Stimulated activated CD8-positive, alpha-beta memory T cell treated with anti-CD3 and anti-CD28 coated beads, Interleukin-15, amount 100 ng/mL, for 48 hours (primary cell): ENCODE results near the gene SRPK3.
"Not testable (repeated sequence)": the region's sequence is repeated elsewhere in the genome, so short reads cannot be mapped to it uniquely, and the experiment has no call there.

Experiments
- DNase-seq, 2 donors: peaks; one replicate each; pipeline ENCODE4 v3.0.0-alpha.2; 2020; ENCODE audit warnings: low read depth in 2 of 2

Gene SRPK3

DNA sequence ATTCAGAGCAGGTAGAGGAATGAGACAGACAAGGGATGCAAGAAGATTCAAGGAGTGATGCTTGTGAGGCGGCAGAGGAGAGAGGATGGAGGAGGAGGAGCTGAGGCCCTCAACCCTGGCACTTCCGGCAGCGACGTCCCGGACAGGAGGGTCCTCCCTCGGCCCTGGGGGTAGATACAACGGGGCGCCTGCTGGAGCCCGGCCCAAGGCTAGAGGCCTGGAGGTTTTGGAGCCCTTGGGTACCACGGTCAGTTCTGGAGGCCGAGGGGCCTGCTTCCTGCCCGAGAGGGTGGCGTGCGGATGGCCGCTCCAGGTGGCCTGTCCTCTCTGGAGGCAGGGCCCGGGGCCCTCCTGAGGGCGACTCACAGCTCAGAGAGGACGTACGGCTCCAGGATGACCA lies 27.1 kb downstream of the SRPK3 start:
- DNase-seq: no peak

DNA sequence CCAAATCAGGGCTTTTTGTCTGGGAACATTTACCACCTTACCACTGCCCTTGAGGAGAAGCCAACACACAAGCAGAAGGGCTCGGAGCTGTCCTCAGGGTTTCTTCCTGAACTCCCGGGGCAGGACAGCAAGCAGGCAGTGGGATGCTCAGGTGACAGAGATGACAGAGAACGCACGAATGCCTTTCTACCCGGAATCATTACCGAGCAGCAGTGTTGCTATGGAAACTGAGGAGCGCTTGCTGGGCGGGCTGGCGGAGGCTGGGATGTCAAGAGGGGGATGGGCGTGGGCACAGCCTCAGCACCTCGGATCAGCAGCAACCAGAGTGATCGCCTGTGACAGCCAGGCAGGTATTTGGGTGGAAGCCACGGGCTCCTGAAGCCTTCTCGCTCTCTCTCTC lies 31.4 kb downstream of the SRPK3 start:
- DNase-seq: no peak

DNA sequence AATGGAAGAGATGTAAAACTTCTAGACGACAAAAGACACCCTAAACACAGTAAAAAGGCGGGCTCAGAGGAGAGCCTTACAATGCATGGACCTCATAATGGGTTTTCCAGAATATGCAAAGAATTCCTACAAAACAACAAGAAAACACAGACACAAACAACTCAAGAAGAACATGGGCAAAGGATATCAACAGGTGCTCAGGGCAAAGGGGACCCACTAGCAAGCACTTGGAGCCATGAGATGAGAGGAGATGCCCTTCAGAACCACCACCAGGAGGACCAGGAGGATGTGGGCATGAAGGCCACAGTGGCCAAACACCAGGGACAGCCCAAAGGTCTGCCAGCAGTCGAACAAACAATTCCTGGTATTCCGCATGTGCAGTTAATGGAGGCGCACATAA lies 32.3 kb downstream of the SRPK3 start:
- no peak for DNase-seq

DNA sequence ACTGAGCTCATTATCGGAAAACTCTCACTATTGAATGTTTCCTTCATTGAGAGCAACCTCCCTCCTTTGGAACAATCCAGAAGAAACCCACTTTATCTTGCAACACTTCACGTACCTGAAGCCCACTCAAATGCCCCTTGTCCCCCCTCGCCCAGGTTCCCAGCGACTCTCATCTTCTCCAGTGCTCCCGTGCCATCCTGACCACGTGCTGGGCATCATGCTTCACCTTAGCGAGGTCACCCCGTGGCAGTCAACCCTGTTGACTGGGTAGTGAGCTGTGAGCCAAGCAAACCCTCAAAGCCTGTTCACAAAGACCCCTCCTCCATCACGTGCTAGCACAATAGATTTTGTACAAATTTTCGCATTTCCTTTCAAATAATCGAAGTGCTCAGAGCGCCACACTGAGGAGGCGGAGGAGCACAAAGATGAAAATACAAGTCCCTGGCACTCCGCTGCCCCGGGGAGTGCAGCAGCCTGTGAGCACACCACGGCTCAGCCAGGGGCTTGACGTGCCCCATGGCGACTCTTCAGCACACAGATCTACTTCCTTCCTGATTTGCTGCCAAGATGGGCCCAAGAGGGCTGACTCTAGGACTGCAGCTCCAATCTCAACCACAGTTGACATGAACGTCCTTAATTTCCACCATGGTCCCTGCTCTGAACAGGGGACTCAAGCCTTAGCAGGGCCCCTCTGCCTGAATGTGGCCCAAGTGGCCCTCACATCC lies 33.9 kb downstream of the SRPK3 start:
- no peak for DNase-seq

DNA sequence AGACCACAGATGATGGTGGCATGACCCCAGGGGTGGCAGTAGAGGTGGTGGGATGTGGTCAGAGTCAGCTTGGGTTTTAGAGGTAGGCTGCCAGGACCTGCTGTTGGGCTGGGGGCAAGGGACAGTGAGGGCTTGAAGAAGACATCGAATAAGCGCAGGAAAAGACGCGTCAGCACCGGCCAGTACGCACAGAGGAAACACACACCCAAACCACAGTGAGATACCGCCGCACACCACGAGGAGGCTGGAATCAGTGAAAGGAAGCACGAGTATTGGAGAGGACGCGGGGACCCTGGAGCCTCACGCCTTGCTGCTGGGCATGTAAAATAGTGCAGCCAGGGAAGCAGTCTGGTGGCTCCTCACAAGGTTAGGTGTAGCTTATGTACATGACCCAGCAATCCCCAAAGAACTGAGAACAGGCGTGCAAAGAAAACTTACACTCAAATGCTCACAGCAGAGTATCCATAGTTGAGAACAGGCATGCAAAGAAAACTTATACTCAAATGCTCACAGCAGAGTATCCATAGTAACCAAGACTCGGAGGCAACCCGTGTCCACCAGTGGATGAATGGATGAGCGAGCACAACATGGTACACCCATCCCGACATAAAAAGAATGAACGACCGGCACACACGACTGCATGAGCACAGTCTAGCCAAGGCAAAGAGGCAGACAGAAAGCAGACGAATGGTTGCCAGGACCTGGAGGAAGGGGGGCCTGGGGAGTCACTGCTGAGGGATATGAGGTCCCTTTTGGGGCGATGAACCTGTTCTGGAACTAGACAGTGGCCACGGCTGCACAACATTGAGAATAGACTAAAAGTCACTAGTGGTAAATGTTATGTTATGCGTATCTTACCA lies 36.2 kb downstream of the SRPK3 start:
- DNase-seq: no peak

DNA sequence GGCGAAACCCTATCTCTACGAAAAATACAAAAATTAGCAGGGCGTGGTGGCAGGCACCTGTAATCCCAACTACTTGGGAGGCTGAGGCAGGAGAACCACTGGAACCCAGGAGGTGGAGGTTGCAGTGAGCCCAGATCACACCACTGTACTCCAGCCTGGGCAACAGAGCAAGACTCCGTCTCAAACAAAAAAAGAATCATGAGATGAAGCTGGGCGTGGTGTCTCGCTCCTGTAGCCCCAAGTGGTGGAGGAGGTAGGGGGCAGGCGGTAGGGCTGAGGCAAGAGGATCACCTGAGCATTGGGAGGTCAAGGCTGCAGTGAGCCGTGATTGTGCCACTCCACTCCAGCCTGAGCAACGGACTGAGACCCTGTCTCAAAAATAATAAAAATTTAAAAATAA lies 37.2 kb downstream of the SRPK3 start:
- not testable (repeated sequence) for DNase-seq

DNA sequence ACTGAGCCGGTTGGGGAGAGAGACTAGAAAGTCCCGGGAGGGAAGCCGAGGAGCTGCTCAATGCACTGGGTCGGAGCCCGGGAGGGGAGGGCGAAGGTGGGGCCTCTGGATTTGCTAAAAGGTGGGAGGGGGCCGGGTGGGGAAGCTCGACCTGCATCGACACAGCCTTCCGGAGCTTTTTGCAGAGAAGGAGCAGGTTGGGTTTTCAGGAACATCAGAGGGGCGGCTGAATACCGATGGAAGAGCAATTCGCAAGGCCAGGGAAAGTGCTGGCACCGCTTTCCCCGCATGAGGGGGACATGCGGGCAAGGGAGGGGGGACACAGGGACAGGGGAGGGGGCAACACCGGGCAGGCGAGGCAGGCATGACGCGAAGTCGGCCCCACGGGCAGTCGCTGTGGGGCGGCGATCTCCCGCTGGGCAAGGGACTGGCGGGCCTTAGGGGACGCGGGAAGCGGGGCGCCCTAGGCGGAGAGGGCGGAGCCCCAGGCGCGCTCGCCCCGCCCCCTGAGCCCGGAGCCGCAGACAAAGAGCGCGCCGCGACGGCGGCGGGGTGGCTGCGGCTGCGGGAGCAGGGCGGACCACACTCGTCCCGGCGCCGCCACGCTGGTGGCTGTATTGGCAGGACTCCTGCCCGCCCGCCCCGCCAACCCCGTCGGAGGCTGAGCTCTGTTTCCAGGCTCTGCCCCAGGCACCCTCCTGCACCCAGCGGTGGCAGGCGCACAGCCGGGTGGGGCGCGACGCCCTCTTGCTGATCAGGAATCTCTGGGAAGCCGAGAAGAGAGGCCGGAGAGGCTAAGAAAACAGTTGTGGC lies 37.9 kb downstream of the SRPK3 start:
- peak in 1 of 2 donors; percentile 19 for DNase-seq

DNA sequence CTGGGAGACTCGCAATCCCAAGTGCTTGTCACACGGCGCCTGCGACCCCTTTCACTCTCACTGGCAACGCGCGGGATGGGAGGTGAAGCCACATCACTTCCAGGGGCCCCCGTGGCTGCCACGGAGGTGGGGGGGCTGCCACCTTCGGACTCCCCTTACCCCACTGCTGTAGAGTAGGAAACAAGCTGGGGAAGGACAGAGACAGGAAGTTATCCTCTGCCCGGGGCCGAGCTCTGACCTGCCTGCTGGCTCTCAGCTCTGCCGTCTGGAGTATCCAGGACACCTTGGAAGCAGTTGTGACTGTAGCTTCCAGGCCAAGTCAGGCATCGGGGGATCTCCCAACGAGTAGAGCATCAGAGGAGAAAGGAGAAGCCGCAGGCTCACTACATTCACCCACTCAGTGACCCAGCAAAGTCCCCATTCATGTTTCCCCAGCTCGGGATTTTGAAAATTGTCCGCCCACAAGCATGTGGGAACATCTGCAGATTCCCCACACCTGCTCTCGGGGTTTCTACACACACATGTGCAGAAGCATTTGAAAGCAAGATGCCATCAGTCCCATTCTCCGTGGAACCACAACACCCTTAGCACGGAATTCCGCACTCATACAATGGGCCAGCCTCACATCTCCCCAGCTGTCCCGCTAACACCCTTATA lies 38.7 kb downstream of the SRPK3 start:
- DNase-seq: no peak

DNA sequence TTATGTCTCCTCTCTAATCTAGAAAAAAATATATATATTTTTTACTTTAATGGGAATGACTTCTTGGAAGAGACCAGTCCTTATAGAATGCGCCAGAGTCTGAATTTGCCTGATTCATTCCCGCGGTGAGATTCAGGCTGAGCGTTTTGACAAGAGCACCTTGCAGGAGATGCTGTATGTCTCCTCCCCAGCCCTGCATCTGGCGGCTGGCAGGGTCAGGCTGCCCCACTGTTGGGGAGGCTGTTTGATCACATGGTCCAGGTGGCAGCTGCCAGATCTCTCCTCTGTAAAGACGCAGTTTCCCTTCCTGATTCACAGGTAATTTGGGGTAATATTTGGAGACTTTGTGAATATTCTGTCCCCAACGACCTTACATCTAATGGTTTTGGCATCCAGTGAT lies 39.8 kb downstream of the SRPK3 start:
- no peak for DNase-seq

DNA sequence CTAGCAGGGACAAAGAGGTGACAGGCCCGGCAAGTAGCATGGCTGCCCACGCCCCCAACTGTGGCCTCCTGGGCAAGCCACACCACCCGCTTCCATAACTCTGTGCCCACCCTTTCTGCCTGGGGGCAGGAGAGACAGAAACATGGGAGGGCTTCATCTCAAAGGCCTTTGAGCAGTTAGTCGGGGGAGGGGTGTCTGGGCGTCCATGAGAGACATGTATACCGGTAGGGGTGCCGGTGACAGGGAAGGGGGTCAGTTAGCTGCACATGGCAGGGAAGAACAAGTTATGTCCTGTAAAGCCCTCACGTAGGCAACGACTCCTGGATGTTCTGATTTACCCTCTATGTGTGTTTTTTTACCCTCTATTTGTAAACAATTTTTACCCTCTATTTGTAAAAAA lies 40.2 kb downstream of the SRPK3 start:
- DNase-seq: no peak

DNA sequence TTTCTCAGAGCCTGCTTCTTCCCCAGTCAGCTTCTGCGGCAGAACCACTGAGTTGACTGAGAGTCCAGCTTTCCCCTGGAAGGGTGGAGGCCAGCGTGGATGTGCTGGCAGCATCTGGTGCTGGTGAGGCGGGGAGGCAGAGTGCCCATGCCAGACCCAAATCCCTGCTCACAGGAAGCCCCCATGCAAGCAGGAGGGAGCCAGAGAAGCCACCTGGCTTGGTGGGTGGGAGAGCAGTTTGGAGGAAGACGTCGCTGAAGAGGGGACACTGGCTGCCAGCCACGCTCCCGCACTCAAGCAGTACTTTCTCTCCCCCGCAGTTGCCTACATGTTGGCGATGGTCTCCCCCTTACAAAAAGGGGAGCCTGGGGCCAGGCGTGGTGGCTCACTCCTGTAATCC lies 43.5 kb downstream of the SRPK3 start:
- DNase-seq: no peak

DNA sequence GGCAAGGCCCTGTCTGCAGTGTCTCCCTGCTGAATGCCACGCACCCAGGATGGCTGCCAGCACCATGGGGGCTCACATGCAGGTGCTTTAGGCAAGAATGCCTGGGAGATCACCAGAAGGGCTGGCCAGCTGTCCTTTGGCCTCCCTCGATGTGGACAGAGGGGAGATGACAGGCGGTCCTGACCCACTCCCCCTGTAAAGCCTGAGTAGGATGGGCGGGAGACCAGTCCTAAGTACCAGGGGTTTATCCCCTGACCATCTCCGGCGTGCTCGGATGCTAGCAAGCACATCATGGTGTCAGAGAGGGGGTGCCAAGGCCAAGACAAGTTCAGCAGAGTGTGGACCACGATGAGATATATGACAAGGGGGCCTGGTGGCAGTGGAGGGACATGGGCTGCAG lies 44.2 kb downstream of the SRPK3 start:
- no peak for DNase-seq

DNA sequence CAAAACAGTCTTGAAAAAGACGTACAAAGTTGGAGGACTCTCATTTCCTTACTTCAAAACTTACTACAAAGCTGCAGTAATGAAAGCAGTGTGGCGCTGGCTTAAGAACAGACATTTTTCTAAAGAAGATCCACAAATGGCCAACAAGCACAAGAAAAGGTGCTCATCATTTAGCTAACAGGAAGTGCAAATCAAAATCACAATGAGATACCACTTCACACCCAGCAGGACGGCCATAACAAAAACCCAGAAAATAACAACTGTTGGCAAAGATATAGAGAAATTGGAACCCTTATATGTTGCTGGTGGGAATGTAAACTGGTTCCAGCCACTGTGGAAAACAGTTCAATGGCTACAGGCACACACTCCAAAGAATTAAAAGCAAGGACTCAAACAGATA lies 46.2 kb downstream of the SRPK3 start:
- no peak for DNase-seq

DNA sequence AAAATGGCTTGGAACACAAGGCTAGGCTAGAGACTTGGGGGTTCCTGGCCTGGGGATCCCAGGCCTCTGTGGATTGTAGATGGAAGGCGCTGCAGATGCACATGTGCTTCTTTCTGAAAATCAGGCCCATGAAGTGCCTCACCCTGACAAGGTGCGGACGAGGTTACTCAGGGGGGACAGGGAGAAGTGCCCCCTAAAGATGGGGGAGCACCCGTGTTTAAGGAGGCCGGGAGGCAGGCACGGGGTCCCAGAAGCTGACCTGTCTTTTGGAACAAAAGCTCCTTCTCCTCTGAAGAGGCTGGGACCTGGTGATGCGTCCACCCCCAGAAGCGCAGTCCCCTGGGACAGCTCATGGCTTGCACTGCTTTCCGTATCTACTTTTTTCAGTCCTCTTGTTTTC lies 47.1 kb downstream of the SRPK3 start:
- DNase-seq: no peak

DNA sequence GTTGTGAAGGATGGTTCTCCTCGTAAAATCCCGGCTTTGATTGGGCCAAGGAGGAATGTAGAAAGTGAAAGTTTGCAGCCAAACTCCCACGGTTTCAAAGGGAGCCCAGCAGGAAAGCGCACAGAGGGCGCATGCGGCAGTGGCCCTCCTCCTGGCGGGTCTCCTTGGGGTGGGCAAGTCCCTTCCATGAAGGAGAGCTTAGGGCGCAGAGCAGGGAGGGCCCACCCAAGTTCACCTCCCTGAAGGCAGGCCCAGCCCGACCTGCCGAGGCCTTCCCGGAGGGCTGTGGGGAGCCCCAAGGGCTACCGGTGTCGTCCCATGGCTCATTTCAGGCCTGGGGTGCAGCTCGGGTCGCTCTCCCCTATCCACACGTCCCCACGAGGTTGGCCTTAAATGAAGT lies 47.5 kb downstream of the SRPK3 start:
- DNase-seq: no peak

DNA sequence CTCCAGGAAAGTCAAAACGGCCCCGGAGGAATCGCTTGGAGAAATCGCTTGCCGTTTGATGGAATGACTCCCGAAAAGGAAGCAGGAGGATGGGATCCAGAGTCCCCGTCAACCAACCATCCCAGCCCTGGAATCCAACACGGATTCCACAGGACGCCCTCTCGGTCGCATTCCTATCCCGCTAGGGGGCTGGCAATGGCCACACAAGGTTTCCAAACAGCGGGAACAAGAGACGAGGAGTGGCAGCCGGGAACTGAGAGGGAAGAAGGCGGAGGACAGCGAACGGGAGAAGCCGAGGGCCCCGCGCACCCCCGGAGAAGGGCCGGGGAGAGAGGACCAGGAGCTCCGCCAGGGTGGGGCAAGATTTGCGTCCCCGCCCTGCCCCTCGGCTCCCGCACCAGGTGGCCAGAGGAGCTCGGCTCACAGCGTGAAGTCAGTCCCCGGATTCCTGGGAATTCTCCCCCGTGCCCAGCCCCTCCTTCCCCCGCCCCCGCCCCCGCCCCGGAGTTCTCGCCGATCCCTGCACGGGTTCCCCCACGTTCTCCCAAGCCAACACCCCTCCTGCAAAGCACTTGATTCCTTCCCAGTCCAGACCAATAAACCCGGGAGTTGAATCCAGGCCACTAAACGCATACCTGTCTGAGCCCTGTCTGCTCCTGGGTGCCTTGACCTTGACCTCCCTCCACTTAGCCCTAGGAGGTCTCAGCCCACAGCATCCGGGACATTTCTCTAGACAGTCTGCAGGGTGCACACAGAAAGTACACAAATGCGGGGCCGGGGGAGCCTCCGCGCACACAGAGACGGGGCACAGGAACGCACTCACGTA lies 48.1 kb downstream of the SRPK3 start:
- no peak for DNase-seq

DNA sequence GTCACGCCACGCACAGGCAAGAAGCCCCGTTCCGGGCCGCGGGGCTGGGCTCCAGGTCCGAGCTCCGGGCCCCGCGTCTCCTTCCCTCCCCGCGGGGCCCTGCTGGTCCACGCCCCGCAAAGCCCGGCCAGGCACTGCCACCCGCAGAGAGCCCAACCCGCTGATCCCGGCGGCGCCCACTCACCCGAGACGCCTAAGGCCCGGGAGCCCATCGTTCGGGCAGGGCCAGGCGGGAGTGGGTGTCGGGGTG lies 48.6 kb downstream of the SRPK3 start:
- DNase-seq: no peak

DNA sequence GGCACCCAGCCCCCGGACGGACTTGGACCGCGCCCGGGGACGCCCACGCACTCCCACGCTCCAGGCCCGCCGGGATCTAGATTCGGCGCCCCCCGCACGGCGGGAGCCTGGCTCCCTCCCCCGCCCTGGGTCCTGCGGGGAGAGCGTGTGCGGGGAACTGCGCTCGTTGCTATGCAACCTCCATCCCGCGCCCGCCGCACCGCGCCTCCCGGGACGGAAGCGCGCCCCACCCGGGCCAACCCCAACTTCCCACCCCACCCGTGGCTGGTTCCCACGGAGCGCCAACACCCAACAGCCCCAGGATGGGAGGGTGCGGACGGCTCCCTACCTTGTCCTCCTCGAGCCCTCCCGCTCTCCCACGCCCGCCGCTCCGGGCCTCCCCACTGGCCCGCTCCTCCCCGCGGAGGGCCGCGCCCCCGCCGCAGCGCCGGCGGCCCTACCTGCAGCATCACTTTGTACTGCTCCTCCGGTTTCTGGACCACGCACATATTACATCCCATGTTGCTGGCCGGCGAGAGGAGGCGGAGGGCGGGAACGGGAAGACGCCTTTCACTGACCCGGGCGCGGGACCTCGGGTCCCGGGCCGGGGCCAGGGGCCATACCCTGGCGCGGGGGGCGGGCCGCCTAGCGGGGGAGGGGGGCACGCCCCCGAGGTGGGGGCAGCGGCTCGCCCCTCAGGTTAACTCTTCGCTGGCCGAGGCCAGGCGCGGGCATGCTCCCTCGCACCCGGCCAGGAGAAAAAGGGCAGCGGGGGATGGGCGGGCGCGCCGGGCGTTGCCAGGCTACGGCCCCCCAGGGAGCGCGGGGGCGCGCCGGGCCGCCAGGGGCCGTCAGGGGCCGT lies 49.2 kb downstream of the SRPK3 start, which contains the start of gene PDZD4:
TSS of gene PDZD4 (minus strand) at position 746 of the 841 bp plus-strand sequence. CDS start at position 500, 246 bp downstream.
- no peak for DNase-seq

DNA sequence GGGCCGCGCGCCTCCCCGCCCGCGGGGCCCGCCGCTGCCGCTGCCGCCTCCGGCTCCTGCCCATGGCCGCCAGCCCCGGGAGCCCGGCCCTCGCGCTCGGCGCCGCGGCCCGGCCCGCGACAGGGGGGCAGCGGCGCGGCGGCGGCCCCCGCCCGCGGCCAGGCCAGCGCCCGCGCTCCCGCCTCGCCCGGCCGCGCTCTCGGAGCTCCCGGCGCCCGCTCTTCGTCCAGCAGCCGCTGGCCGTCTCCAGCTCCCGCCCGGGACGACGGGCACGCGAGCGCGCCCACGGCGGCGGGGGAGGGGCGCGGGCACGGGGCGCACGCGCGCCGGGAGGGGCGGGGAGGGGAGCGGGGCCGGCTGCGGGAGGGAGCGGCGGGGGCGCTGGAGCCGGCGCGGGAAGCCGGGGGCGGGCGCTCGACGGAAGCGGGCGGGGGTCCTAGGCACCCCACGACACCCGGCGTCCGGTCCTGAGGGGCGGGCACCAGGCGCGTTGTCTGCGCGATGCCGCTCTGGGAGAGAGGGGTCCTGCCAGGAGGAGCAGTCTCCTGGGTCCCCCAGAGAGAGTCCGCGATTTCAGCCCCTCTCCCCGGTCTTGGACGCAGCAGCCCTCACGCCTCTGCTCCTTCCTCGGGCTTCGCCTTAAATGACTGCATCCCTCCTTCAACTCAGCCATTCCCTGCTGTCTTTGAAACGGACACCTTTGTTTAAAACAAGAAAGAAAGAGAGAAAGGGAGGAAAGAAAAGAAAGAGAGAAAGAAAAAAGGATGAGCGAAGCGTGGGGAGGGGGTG lies 50.0 kb downstream of the SRPK3 start:
- DNase-seq: no peak
